IPS DF 4.7 (cell line): ENCODE data around the gene TIMM13.
A peak's percentile ranks its signal among the peaks of the same experiment; 100 is the strongest.
"Not testable (repeated sequence)": the region's sequence is repeated elsewhere in the genome, so short reads cannot be mapped to it uniquely, and the experiment has no call there.

ENCODE experiments used
- DNase-seq: peaks from one replicate; pipeline ENCODE4 v3.0.0-alpha.2; 2013; ENCODE audit warnings: low spot score; ENCODE audit errors: extremely low read depth

Gene TIMM13

DNA sequence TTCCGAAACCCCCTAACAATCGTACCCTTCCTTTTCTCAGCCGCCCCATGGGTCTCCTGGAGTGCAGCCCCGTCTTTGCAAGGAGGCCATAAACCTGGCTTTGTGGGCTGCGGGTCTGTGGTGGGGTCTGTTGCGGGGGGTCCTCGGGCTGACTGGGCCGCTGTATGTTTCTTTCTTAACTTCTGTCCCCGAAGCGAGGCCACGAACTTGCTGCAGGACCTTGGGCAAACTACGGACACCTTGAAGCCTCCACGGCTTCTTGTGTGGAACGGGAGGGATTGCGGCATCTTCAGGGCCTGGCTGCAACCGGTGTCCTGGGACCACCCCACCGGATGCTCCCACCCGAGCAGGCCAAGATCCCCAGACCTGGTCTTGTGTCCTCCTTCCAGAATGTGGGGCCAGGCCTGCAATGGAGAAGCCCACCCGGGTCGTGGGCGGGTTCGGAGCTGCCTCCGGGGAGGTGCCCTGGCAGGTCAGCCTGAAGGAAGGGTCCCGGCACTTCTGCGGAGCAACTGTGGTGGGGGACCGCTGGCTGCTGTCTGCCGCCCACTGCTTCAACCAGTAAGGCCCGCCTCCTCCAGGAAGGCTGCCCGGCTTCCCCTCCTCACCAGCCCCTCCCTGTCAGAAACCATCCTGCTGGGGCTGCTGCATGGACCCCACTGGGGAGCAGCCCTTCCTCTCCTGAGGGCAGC, 12.0 kb downstream of the TIMM13 start:
- DNase-seq: no peak

GRCh38 chr19:2413629-2414028, 13.8 kb downstream of the TIMM13 start:
- DNase-seq: no peak

- no peak for DNase-seq
Measured at GRCh38 chr19:2413159-2413558, 14.2 kb downstream of the TIMM13 start.

DNA sequence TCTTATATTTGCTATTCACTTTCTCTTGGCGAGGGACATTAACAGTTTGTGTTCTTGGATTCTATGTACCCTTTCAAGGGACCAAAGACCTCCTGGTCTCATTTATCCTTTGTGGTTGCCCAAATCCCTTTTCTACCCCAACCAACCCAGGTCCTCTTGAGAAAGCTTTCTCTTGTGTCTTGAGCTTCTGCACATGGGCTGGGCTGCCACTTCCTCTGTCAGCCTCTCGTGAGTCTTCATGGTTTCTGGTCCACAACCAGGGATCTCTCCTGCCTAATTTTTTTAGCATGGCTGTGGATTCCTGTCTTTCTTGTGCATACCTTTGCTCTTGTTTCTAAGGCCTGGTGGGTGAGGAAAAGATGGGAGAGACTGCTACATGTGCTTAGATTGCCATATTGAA, 14.9 kb downstream of the TIMM13 start:
- DNase-seq: no peak

DNA sequence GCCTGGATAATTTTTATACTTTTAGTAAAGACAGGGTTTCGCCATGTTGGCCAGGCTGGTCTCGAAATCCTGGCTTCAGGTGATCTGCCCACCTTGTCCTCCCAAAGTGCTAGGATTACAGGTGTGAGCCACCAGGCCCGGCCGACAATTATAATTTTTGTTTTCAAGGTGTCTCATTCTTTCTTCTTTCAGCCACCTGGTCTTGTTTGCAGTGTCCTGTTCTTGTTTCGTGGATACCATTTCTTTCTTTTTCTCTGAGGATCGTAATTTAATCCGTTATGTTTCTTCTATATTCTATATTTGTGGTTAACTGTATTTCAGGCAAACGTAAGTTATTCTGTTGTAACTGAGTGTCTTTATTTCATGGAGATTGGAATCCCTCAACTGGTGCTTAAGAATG, 15.7 kb downstream of the TIMM13 start:
- no peak for DNase-seq

DNA sequence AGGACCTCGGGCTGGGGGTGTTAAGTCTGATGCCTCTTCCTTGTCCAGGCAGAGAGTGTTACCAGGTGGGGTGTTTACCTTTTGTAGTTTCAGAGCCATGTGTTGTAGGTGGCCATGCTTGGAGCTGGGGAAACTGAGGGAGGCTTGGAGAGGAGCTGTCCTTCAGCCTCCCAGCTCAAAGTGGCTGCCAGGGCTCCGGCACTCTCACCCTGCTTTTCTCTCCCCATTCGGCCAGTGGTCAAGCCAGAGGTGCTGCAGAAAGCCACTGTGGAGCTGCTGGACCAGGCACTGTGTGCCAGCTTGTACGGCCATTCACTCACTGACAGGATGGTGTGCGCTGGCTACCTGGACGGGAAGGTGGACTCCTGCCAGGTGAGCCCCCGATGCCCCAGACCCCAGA, 17.4 kb downstream of the TIMM13 start:
- no peak for DNase-seq

- DNase-seq: no peak
Measured at GRCh38 chr19:2409352-2409912, 18.0 kb downstream of the TIMM13 start.

GRCh38 chr19:2408247-2408646, 19.1 kb downstream of the TIMM13 start:
- no peak for DNase-seq

DNA sequence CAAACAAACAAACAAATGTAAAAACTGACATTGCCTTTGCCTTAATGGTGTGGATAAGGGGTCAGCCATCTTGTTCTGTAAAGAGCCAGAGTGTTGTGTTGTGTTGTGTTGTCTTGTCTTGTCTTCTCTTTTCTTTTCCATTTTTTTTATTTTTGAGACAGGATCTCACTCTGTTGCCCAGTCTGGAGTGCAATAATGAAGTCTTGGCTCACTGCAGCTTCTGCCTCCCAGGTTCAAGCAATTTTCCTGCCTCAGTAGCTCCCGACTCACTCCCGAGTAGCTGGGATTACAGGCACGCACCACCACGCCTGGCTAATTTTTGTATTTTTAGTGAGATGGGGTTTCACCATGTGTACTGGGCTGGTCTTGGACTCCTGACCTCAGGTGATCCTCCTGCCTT, 27.8 kb downstream of the TIMM13 start:
- no peak for DNase-seq

DNA sequence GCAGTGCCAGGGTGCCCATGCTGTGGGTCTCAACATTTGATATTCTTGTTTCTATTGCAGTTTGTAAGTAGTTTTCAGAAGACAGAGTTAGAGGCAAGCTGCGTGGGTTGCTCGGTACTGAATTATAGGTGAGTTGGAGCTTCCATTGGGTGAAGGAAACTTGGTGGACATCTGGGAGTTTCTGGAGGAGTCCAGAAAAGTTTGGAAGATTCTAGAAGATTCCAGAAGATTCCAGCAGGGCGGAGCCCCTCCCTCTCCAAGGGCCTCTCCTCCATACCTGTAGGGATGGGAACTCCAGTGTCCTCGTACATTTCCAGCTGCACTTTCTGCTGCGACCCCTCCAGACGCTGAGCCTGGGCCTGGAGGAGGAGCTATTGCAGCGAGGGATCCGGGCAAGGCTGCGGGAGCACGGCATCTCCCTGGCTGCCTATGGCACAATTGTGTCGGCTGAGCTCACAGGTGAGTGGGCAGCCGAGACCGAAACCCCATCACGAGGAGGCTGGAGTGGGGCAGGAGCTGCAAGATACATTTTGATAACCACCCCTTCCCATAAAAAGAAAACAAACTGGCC, 28.6 kb downstream of the TIMM13 start:
- DNase-seq: no peak

DNA sequence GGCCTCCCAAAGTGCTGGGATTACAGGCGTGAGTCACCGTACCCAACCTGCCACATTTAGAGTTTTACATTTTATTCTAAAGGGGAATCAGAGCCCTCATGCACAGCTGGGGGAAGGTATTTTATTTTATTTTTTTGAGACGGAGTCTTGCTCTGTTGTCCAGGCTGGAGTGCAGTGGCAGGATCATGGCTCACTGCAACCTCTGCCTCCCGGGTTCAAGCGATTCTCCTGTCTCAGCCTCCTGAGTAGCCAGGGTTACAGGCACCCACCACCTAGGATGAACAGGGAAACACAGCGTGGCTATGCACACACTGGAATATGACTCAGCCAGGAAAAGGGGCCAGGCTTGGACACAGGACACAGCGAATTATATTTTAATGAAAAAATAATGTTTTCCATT, 30.2 kb downstream of the TIMM13 start:
- DNase-seq: not testable (repeated sequence)

GRCh38 chr19:2395293-2395829, 32.0 kb downstream of the TIMM13 start:
- DNase-seq: not testable (repeated sequence)

DNA sequence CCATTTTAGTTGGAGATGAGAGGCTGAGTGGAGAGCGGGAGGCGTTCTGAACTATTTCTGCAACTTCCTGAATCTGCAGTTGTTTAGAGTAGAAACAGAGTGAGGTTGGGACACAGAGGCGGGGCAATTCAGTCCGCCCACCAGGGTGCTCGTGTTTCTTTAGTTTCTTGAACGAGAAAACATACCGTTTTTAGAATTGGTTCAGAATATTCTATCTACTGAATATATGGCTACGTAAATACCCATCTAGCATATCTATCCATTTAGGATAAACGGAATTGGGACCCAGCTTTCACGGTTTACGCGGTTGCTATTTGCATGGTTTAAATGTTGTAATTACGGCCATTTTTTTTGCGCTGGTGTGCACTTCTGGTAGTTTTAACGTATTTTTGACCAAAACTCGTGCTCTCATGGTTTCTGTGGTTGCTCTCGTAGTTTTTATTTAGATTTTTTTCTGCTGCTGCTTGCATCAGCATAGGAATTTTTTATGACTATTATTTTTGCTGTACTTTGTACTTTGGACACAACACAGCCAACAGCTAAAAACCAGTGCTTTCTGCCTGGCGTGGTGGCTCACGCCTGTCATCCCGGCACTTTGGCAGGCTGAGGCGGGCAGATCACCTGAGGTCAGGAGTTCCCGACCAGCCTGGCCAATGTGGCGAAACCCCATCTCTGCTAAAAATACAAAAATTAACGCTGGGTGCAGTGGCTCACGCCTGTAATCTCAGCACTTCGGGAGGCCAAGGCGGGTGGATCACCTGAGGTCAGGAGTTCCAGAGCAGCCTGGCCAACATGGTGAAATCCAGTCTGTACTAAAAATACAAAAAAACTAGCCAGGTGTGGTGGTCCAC, 32.7 kb downstream of the TIMM13 start:
- no peak for DNase-seq

GRCh38 chr19:2394054-2394441, 33.3 kb downstream of the TIMM13 start:
- DNase-seq: no peak

GRCh38 chr19:2392899-2393298, 34.5 kb downstream of the TIMM13 start:
- not testable (repeated sequence) for DNase-seq

DNA sequence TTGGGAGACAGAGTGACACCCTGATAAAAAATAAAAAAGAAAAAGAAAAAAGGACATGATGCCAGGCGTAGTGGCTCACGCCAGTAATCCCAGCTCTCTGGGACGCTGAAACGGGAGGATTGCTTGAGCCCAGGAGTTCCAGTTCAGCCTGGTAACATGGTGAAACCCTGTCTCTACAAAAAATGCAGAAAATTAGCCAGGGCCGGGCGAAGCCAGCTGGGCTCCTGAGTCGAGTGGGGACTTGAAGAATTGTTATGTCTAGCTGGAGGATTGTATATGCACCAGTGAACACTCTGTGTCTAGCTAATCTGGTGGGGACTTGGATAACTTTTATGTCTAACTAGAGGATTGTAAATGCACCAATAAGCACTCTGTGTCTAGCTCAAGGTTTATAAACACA, 35.0 kb downstream of the TIMM13 start:
- no peak for DNase-seq

- peak; percentile 28 for DNase-seq
Measured at GRCh38 chr19:2391118-2391725, 36.2 kb downstream of the TIMM13 start.

GRCh38 chr19:2389594-2389993, 37.8 kb downstream of the TIMM13 start:
- no peak for DNase-seq

- DNase-seq: no peak
Measured at GRCh38 chr19:2387367-2388288, 39.8 kb downstream of the TIMM13 start.

DNA sequence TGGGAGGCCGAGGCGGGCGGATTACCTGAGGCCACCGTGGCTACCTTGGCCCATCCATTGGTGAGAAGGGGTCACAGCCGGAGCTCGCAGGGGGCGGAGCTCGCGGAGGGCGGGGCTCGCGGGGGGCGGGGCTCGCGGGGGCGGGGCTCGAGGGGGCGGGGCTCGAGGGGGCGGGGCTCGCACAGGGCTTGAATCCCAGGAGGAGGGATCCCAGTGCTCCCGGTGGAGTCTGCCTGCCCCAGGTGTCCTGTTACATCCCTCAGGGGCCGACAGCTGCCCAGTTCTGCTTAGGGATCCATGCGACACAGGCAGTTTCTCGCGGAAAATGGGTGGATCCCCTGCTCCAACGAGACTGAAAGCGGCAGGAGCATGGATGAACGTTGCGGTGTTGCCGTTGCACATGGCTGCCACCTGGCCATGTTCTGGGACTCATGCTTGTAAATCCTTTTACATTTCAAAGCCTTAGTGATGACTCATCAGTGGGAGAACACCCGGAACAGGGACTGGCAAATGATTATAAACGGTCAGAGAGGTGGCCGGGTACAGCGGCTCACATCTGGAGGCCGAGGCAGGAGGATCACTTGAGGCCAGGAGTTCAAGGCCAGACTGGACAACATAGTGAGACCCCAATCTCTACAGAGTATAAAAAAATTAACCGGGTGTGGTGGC, 42.2 kb downstream of the TIMM13 start:
- DNase-seq: peak; percentile 36
